OCI-LY3 (cell line): ENCODE results near the gene SNX6.

Source experiments
- H2AFZ ChIP-seq: fragments of 200-600, 300-600 bp; shearing (Covaris generic); 2 replicates; pipeline ENCODE4 v1.6.0; 2014; ENCODE audit warnings: antibody characterized with exemption, low read depth, low read length
- H3K27ac ChIP-seq: fragments of 200-600, 300-600 bp; sonication (generic); 2 replicates; pipeline ENCODE4 v1.5.1; 2014; ENCODE audit warnings: mild to moderate bottlenecking, low read length, moderate library complexity, mixed read lengths
- H3K27me3 ChIP-seq: fragments of 200-600, 300-600 bp; sonication (generic); 2 replicates; pipeline ENCODE4 v1.6.1; 2014; ENCODE audit warnings: low read depth, low read length, mixed read lengths
- H3K36me3 ChIP-seq: fragments of 200-600, 300-600 bp; sonication (generic); replicated peaks from 2 replicates; pipeline ENCODE3; 2014; ENCODE audit warnings: low read depth, low read length, mixed read lengths
- H3K4me1 ChIP-seq: fragments of 300-600, 200-600 bp; sonication (generic); 2 replicates; pipeline ENCODE4 v1.6.1; 2014; ENCODE audit warnings: low read length, mixed read lengths
- H3K4me2 ChIP-seq: fragments of 200-600, 300-600 bp; sonication (generic); 2 replicates; pipeline ENCODE4 v1.6.1; 2014; ENCODE audit warnings: low read length, mixed read lengths
- H3K4me3 ChIP-seq: fragments of 300-600, 200-600 bp; sonication (generic); 2 replicates; pipeline ENCODE4 v1.5.1; 2014; ENCODE audit warnings: antibody characterized with exemption, mild to moderate bottlenecking, low read length, moderate library complexity
- H3K79me2 ChIP-seq: fragments of 300-600, 200-600 bp; shearing (Covaris generic); 2 replicates; pipeline ENCODE4 v1.6.1; 2014; ENCODE audit warnings: mild to moderate bottlenecking, low read length, mixed read lengths
- H3K9ac ChIP-seq: fragments of 300-600, 200-600 bp; shearing (Covaris generic); 2 replicates; pipeline ENCODE4 v1.6.0; 2014; ENCODE audit warnings: mild to moderate bottlenecking, low read length, moderate library complexity
- H3K9me3 ChIP-seq: fragments of 200-600, 300-600 bp; shearing (Covaris generic); 2 replicates; pipeline ENCODE4 v1.6.1; 2014; ENCODE audit warnings: low read length, mixed read lengths; ENCODE audit not compliant: insufficient read depth
- H4K20me1 ChIP-seq: fragments of 200-600, 300-600 bp; sonication (generic); 2 replicates; pipeline ENCODE4 v1.6.1; 2016; ENCODE audit warnings: low read length, mixed read lengths; ENCODE audit not compliant: insufficient read depth
- EZH2phosphoT487 ChIP-seq: fragments of 200-600 bp; shearing (Covaris generic); IDR thresholded peaks from 2 replicates; pipeline ENCODE4 v1.6.1; 2018; ENCODE audit warnings: antibody characterized with exemption, mixed run types, low read depth
- TF ChIP-seq, protein P1 (sequence below): fragments of 200-600, 300-600 bp; sonication (generic); IDR thresholded peaks from 2 replicates; pipeline ENCODE4 v1.5.1; 2014; ENCODE audit warnings: antibody characterized with exemption, low read length, low read depth

Gene SNX6

DNA sequence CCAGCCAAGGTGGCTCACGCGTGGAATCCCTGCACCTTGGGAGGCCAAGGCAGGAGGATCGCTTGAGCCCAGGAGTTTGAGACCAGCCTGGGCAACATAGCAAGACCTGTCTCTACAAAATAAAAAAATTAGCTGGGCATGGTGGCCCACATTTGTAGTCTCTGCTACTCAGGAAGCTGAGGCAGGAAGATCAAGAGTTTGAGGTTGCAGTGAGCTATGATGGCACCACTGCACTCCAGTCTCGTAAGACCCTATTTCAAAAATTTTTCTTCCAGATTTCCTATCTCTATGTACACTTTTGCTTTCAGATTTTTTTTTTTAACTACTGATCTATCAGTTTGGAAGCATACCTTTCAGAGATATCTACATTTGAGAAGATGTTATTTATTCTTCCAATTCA is 15.3 kb downstream of the SNX6 start:
- Histone ChIP-seq H3K27me3 (no peaks in the 10 kb centered on the region), H3K36me3 (peaks cover 3% of the 10 kb centered on the region), H3K4me1 (no peaks in the 10 kb centered on the region), H3K4me3 (no peak overlapping the region), H3K4me2 (no peak overlapping the region), H3K9ac (no peak overlapping the region), H2AFZ (no peak overlapping the region), H3K27ac (no peak overlapping the region), H4K20me1 (no peaks in the 10 kb centered on the region), H3K79me2 (0 out of 2 replicates have a peak, but pooled peaks cover 2% of the 10 kb centered on the region), H3K9me3 (no peaks in the 10 kb centered on the region)
- TF ChIP-seq EZH2phosphoT487: no peak
- TF ChIP-seq, protein P1, sequence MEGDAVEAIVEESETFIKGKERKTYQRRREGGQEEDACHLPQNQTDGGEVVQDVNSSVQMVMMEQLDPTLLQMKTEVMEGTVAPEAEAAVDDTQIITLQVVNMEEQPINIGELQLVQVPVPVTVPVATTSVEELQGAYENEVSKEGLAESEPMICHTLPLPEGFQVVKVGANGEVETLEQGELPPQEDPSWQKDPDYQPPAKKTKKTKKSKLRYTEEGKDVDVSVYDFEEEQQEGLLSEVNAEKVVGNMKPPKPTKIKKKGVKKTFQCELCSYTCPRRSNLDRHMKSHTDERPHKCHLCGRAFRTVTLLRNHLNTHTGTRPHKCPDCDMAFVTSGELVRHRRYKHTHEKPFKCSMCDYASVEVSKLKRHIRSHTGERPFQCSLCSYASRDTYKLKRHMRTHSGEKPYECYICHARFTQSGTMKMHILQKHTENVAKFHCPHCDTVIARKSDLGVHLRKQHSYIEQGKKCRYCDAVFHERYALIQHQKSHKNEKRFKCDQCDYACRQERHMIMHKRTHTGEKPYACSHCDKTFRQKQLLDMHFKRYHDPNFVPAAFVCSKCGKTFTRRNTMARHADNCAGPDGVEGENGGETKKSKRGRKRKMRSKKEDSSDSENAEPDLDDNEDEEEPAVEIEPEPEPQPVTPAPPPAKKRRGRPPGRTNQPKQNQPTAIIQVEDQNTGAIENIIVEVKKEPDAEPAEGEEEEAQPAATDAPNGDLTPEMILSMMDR: no peak

DNA sequence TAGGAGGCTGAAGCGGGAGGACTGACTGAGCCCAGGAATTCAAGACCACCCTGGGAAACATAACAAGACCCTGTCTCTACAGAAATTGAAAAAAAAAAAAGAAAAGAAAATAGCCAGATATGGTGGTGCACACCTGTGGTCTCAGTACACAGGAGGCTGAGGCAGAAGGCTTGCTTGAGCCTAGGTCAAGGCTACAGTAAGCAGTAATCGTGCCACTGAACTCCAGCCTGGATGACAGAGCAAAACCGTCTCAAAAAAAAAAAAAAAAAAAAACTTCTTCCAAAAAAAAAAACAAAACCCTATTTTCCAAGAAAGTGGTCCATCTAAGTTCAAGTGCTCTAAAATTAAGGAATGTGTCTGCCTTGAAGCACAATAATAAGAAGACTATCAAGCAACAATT is 19.8 kb downstream of the SNX6 start:
- H3K4me1 ChIP-seq: no peaks in the 10 kb centered on the region
- no peak for TF ChIP-seq EZH2phosphoT487
- TF ChIP-seq, protein P1: no peak
- no peaks in the 10 kb centered on the region for H3K9me3 ChIP-seq
- H3K27ac ChIP-seq: no peak overlapping the region
- H4K20me1 ChIP-seq: no peaks in the 10 kb centered on the region
- no peak overlapping the region for H3K9ac ChIP-seq
- no peak overlapping the region for H3K4me3 ChIP-seq
- H3K27me3 ChIP-seq: no peaks in the 10 kb centered on the region
- H3K4me2 ChIP-seq: no peak overlapping the region
- no peaks in the 10 kb centered on the region for H3K79me2 ChIP-seq
- H2AFZ ChIP-seq: no peak overlapping the region
- H3K36me3 ChIP-seq: peaks cover 14% of the 10 kb centered on the region

DNA sequence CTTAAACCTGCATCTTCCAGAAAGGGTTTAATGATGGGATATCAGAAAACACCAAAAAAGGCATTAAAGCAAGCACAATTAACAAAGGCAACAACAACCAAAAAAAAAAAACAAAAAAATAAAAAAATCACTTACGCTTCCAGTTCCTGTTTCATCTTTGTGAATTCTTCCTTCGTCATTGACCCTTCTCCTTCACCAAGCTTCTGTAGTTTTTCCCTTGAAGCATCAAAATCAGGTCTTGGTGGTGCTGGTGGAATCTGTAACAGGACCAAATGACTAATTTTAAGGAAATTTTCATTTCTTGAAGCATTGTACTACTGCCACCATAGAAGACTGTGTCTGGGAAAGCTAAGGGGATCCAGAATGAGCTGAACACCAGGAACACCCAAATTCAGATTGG is 24.5 kb downstream of the SNX6 start:
- H2AFZ ChIP-seq: no peak overlapping the region
- no peak overlapping the region for H3K9ac ChIP-seq

DNA sequence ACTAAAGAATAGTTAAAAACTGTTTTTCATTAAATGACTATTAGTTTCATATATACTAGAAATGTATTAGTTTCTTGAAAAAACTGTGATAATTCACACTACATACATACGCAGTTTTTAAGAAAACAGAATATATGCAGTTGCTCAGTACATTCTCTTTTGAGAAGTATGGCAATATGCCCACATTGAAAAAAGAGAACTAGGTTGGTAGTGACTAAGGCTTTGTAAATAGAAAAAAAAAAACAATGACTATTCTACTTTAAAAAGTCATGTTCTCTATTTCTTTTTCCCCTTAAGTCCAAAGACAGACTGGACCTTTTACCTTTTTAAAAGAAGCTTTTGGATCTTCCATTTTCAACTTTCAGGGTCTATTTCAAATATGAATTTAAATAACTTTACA is 25.0 kb downstream of the SNX6 start:
- Histone ChIP-seq H3K27ac (no peak overlapping the region), H3K27me3 (no peaks in the 10 kb centered on the region), H3K9ac (no peak overlapping the region), H2AFZ (no peak overlapping the region), H3K4me3 (no peak overlapping the region), H3K4me2 (no peak overlapping the region), H3K4me1 (no peaks in the 10 kb centered on the region), H3K79me2 (no peaks in the 10 kb centered on the region), H4K20me1 (no peaks in the 10 kb centered on the region), H3K9me3 (no peaks in the 10 kb centered on the region), H3K36me3 (peaks cover 35% of the 10 kb centered on the region)
- no peak for TF ChIP-seq EZH2phosphoT487
- TF ChIP-seq, protein P1: no peak

More for the DNA sequence above, 24.5 kb downstream of the SNX6 start:
- no peaks in the 10 kb centered on the region for H3K9me3 ChIP-seq
- no peaks in the 10 kb centered on the region for H3K79me2 ChIP-seq
- no peak overlapping the region for H3K27ac ChIP-seq
- H4K20me1 ChIP-seq: no peaks in the 10 kb centered on the region
- peaks cover 34% of the 10 kb centered on the region for H3K36me3 ChIP-seq
- TF ChIP-seq EZH2phosphoT487: no peak
- TF ChIP-seq, protein P1: no peak
- no peaks in the 10 kb centered on the region for H3K4me1 ChIP-seq
- no peaks in the 10 kb centered on the region for H3K27me3 ChIP-seq
- H3K4me3 ChIP-seq: no peak overlapping the region
- no peak overlapping the region for H3K4me2 ChIP-seq
